ENCODE data around the gene KIF4A. TPM values are rescaled to one million over a fixed set of nuclear protein-coding genes. Genes with fewer than 3 reads are reported as not detected.

The KIF4A gene
- total RNA-seq, 1 experiment from 2014 or later = 34.0 TPM

Small RNAs within 50 kb of the gene (small RNA-seq; reads per million reads assigned to genes)
- gene RNA5SP507 = 0 reads per million in 2 experiments
- gene RNU4-81P = 0 reads per million in 2 experiments
- gene RNY4P23 = 0.02 to 2.4 reads per million in 2 experiments

Other genes with a start within 250 kb of the KIF4A start
- gene AWAT2, start 240.2 kb upstream of the KIF4A start, total RNA-seq (2014; rRNA removed; shearing (Covaris generic)) = not detected in 2 replicates
- not detected in 2 replicates for gene OTUD6A, start 227.6 kb upstream of the KIF4A start, total RNA-seq (2014; rRNA removed; shearing (Covaris generic))
- 72.4 and 89.7 TPM in 2 replicates for gene IGBP1, start 156.7 kb upstream of the KIF4A start, total RNA-seq (2014; rRNA removed; shearing (Covaris generic))
- gene DGAT2L6, start 112.6 kb upstream of the KIF4A start, total RNA-seq (2014; rRNA removed; shearing (Covaris generic)) = not detected in 2 replicates
- not detected in 2 replicates for gene AWAT1, start 55.4 kb upstream of the KIF4A start, total RNA-seq (2014; rRNA removed; shearing (Covaris generic))
- not detected in 2 replicates for gene P2RY4, start 29.9 kb upstream of the KIF4A start, total RNA-seq (2014; rRNA removed; shearing (Covaris generic))
- gene ARR3, start 21.8 kb upstream of the KIF4A start, total RNA-seq (2014; rRNA removed; shearing (Covaris generic)) = not detected in 2 replicates
- not detected in 2 replicates for gene RAB41, start 7.9 kb upstream of the KIF4A start, total RNA-seq (2014; rRNA removed; shearing (Covaris generic))
- gene PDZD11, start 177 bp upstream of the KIF4A start, total RNA-seq (2014; rRNA removed; shearing (Covaris generic)) = 67.6 and 77.6 TPM in 2 replicates
- not detected in 2 replicates for gene GDPD2, start 133.2 kb downstream of the KIF4A start, total RNA-seq (2014; rRNA removed; shearing (Covaris generic))
- gene DLG3, start 154.7 kb downstream of the KIF4A start, total RNA-seq (2014; rRNA removed; shearing (Covaris generic)) = 21.3 and 24.6 TPM in 2 replicates